NCI-H524 treated with DMSO at 0.1 percent for 48 hours (cell line): ENCODE measurements around the gene GAS2L1.

ENCODE experiments used
- DNase-seq: peaks from one replicate; lab custom pipeline; 2025; lab: John Stamatoyannopoulos, UW

Gene GAS2L1

GRCh38 chr22:29275819-29276565 lies 30.5 kb upstream of the GAS2L1 start:
- no peak for DNase-seq

GRCh38 chr22:29277927-29278326 lies 28.5 kb upstream of the GAS2L1 start:
- DNase-seq = no peak

- no peak for DNase-seq
Measured at GRCh38 chr22:29284196-29284595, 22.3 kb upstream of the GAS2L1 start.

GRCh38 chr22:29288837-29289236 lies 17.6 kb upstream of the GAS2L1 start:
- no peak for DNase-seq

GRCh38 chr22:29290061-29290460 lies 16.4 kb upstream of the GAS2L1 start:
- DNase-seq = no peak

- DNase-seq = no peak
Measured at GRCh38 chr22:29291215-29291614, 15.2 kb upstream of the GAS2L1 start.

GRCh38 chr22:29292379-29292778 lies 14.1 kb upstream of the GAS2L1 start:
- DNase-seq = no peak

GRCh38 chr22:29298641-29299040 lies 7.8 kb upstream of the GAS2L1 start:
- no peak for DNase-seq

GRCh38 chr22:29299136-29299900 lies 7.1 kb upstream of the GAS2L1 start:
- DNase-seq = no peak

- DNase-seq = no peak
Measured at GRCh38 chr22:29300467-29300806, 6.0 kb upstream of the GAS2L1 start.

- DNase-seq = no peak
Measured at GRCh38 chr22:29300807-29301601, 5.4 kb upstream of the GAS2L1 start.

- DNase-seq = no peak
Measured at GRCh38 chr22:29301716-29302401, 4.6 kb upstream of the GAS2L1 start.

GRCh38 chr22:29302402-29302680 lies 4.1 kb upstream of the GAS2L1 start:
- no peak for DNase-seq

- peak; percentile 22 for DNase-seq
Measured at GRCh38 chr22:29302681-29303465, 3.6 kb upstream of the GAS2L1 start.

GRCh38 chr22:29305836-29306174 lies 645 bp upstream of the GAS2L1 start:
- DNase-seq = no peak

GRCh38 chr22:29306835-29307595 lies 565 bp downstream of the GAS2L1 start:
- DNase-seq = no peak

GRCh38 chr22:29307596-29308147 lies 1.2 kb downstream of the GAS2L1 start:
- DNase-seq = no peak

GRCh38 chr22:29308148-29308790 lies 1.8 kb downstream of the GAS2L1 start:
- no peak for DNase-seq

GRCh38 chr22:29308791-29309262 lies 2.4 kb downstream of the GAS2L1 start:
- no peak for DNase-seq
